Calu3 (cell line): ENCODE results near the gene SLC45A1. TPM values are rescaled to one million over a fixed set of nuclear protein-coding genes. Genes with fewer than 3 reads are reported as not detected.

Experiments used
- BruUV-seq: library from RNA; stranded (reverse); fragments of 400-500 nt; replicated peaks from 2 replicates; lab custom pipeline; 2021; lab: Mats Ljungman, UMichigan
- CTCF ChIA-PET: fragments of 300-600 bp; sonication (Branson Sonifier 250); formaldehyde crosslinking; loops from one replicate; lab custom pipeline; 2022; ENCODE audit warnings: antibody characterized with exemption; lab: Charles Lee
- DNase-seq: peaks from one replicate; pipeline ENCODE4 v3.0.0; 2022
- H3K27ac Mint-ChIP-seq: one replicate; pipeline ENCODE4 v1.8.0; 2022; ENCODE audit warnings: mixed read lengths; ENCODE audit not compliant: unreplicated experiment
- H3K27me3 Mint-ChIP-seq: one replicate; pipeline ENCODE4 v1.8.0; 2022; ENCODE audit warnings: mixed read lengths; ENCODE audit not compliant: unreplicated experiment
- H3K36me3 Mint-ChIP-seq: one replicate; pipeline ENCODE4 v1.8.0; 2022; ENCODE audit warnings: mild to moderate bottlenecking, moderate library complexity, mixed read lengths; ENCODE audit not compliant: insufficient read depth, unreplicated experiment
- H3K4me1 Mint-ChIP-seq: one replicate; pipeline ENCODE4 v1.8.0; 2022; ENCODE audit warnings: mild to moderate bottlenecking, low read depth, mixed read lengths; ENCODE audit not compliant: unreplicated experiment
- H3K4me3 Mint-ChIP-seq: one replicate; pipeline ENCODE4 v1.8.0; 2022; ENCODE audit warnings: mild to moderate bottlenecking, low read depth, moderate library complexity, mixed read lengths; ENCODE audit not compliant: unreplicated experiment
- H3K9me3 Mint-ChIP-seq: one replicate; pipeline ENCODE4 v1.8.0; 2022; ENCODE audit warnings: low read depth, mixed read lengths; ENCODE audit not compliant: unreplicated experiment
- CTCF ChIP-seq: fragments of 200-600 bp; IDR thresholded peaks from one replicate; pipeline ENCODE4 v1.8.0; 2022; ENCODE audit warnings: antibody characterized with exemption; ENCODE audit not compliant: unreplicated experiment
- intact Hi-C: fragments of 100-400 bp; cut with micrococcal nuclease; formaldehyde crosslinking; loops from one replicate; pipeline ENCODE4 v1.10.0; 2022; ENCODE audit not compliant: unreplicated experiment
- total RNA-seq: library from RNA; stranded (reverse); gene quantifications from 2 replicates; pipeline ENCODE4 v1.2.3, GENCODE V29; 2022

Gene SLC45A1
- total RNA-seq, 1 experiment from 2014 or later, result 0.73 TPM

GRCh38 chr1:8382608-8383505 is 64.9 kb downstream of the SLC45A1 start:
- no peak for DNase-seq
- CTCF ChIA-PET, result interaction anchor here (0.6 to 0.7 kb wide), 2 partner anchors 22 to 51 kb away, joined by 5 to 6 read pairs; no protein-coding TSS in a partner anchor

GRCh38 chr1:8384088-8384487 is 66.2 kb downstream of the SLC45A1 start:
- intact Hi-C loops, result no loop called here
- H3K36me3 Mint-ChIP-seq, result no peaks in the 10 kb centered on the region
- H3K27ac Mint-ChIP-seq, result no peak overlapping the region
- H3K4me3 Mint-ChIP-seq, result no peak overlapping the region
- no peaks in the 10 kb centered on the region for H3K9me3 Mint-ChIP-seq
- no peak for TF ChIP-seq CTCF
- CTCF ChIA-PET, result no interaction called here
- no peaks in the 10 kb centered on the region for H3K27me3 Mint-ChIP-seq
- peaks cover 12% of the 10 kb centered on the region for H3K4me1 Mint-ChIP-seq
- no peak for DNase-seq
- BruUV-seq, result no TSS peak

More at GRCh38 chr1:8382608-8383505, 64.9 kb downstream of the SLC45A1 start:
- peaks cover 12% of the 10 kb centered on the region for H3K4me1 Mint-ChIP-seq
- BruUV-seq, result no TSS peak
- no peak overlapping the region for H3K4me3 Mint-ChIP-seq
- H3K27ac Mint-ChIP-seq, result no peak overlapping the region
- no peaks in the 10 kb centered on the region for H3K36me3 Mint-ChIP-seq
- no peaks in the 10 kb centered on the region for H3K27me3 Mint-ChIP-seq
- no peak for TF ChIP-seq CTCF
- intact Hi-C loops, result no loop called here
- no peaks in the 10 kb centered on the region for H3K9me3 Mint-ChIP-seq

- Mint-ChIP-seq H3K27me3 (no peaks in the 10 kb centered on the region), H3K36me3 (no peaks in the 10 kb centered on the region), H3K9me3 (no peaks in the 10 kb centered on the region), H3K4me1 (peaks cover 12% of the 10 kb centered on the region), H3K27ac (no peak overlapping the region), H3K4me3 (no peak overlapping the region)
- BruUV-seq, result no TSS peak
- no peak for DNase-seq
- TF ChIP-seq CTCF, result no peak
- CTCF ChIA-PET, result no interaction called here
- intact Hi-C loops, result no loop called here
These were observed 66.7 kb downstream of the SLC45A1 start for GRCh38 chr1:8384577-8384976.

GRCh38 chr1:8386247-8386646 is 68.3 kb downstream of the SLC45A1 start:
- no peaks in the 10 kb centered on the region for H3K36me3 Mint-ChIP-seq
- no peaks in the 10 kb centered on the region for H3K9me3 Mint-ChIP-seq
- no peak overlapping the region for H3K27ac Mint-ChIP-seq
- CTCF ChIA-PET, result interaction anchor here (0.6 kb wide), 1 partner anchor 1218 kb away, joined by 3 read pairs; no protein-coding TSS in a partner anchor
- H3K27me3 Mint-ChIP-seq, result no peaks in the 10 kb centered on the region
- TF ChIP-seq CTCF, result no peak
- intact Hi-C loops, result no loop called here
- DNase-seq, result no peak
- peaks cover 20% of the 10 kb centered on the region for H3K4me1 Mint-ChIP-seq
- no peak overlapping the region for H3K4me3 Mint-ChIP-seq
- no TSS peak for BruUV-seq
